GM18858 (cell line): ENCODE data around the gene TAAR1.
A peak's percentile ranks its signal among the peaks of the same experiment; 100 is the strongest.
"Not testable (repeated sequence)": the region's sequence is repeated elsewhere in the genome, so short reads cannot be mapped to it uniquely, and the experiment has no call there.

ENCODE experiments used
- ATAC-seq: cut with Tn5 transposase; IDR thresholded peaks from one replicate; pipeline ENCODE4 v1.9.1; 2021; ENCODE audit not compliant: unreplicated experiment

TAAR1 gene, protein sequence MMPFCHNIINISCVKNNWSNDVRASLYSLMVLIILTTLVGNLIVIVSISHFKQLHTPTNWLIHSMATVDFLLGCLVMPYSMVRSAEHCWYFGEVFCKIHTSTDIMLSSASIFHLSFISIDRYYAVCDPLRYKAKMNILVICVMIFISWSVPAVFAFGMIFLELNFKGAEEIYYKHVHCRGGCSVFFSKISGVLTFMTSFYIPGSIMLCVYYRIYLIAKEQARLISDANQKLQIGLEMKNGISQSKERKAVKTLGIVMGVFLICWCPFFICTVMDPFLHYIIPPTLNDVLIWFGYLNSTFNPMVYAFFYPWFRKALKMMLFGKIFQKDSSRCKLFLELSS

DNA sequence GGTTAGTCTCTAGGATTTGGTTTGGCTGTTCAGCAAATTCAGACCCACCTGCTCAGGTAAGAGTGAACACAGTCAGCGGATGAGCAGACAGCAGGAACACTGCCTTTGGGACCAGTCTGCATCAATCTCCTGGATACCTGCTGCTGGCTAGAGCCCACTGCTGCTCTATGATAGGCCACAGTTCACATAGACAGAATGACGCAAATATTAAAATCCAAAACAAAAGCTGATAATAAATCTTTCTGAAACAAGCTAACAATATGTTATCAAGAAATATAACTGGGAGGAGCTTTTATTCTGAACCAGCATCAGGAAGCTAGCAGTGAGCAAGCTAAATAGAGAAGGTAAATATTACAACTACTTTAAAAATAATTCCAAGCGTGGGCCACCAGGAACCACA, at the start of gene TAAR1:
TSS of gene TAAR1 (minus strand) at position 101 of the 400 bp plus-strand sequence. CDS start 13,179 bp downstream, outside the sequence.
- no peak for ATAC-seq

DNA sequence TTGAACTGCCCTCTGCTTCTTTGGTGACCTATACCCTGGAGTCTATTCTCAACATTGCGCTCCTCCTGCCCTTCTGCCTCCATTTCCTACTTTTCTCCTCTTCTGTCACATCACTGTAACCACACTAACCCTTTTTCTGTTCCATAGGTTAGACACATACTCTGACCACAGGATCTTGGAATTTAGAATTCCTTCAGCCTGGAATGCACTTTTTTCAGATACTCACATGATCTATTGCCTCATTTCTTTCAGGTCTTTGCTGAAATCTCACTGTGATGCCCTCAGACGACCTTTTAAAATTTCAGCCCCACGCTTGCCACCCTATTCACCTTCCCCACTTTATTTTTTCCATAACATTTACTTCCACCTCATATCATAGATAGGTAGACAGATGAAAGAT, 49.8 kb upstream of the TAAR1 start:
- no peak for ATAC-seq

DNA sequence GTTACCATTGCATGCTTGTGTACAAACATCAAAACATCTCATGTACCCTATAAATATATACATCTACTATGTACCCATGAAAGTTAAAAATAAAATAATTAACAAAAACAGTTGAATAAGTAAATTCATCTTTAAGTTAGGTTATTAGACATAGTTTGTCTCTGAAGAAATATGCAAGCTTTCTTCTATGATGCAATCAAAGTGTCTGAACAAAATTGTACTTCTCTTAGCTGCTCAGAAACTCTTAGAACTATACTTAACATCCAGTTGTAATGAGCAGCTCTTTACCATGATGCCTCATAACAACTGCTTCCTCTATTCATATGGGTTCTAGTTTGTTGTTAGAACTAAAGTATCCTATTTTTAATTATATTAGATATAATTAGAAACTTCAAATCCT, 49.0 kb upstream of the TAAR1 start:
- no peak for ATAC-seq

DNA sequence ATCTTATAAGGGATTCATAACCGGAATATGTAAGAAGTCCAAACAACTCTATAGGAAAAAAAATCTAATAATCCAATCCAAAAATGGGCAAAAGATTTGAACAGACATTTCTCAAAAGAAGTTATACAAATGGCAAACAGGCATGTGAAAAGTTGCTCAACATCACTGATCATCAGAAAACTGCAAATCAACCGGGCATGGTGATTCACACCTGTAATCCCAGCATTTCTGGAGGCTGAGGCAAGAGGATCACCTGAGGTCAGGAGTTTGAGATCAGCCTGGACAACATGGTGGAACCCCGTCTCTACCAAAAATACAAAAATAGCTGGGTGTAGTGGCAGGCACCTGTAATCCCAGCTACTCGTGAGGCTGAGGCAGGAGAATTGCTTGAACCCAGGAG, 47.8 kb upstream of the TAAR1 start:
- not testable (repeated sequence) for ATAC-seq

DNA sequence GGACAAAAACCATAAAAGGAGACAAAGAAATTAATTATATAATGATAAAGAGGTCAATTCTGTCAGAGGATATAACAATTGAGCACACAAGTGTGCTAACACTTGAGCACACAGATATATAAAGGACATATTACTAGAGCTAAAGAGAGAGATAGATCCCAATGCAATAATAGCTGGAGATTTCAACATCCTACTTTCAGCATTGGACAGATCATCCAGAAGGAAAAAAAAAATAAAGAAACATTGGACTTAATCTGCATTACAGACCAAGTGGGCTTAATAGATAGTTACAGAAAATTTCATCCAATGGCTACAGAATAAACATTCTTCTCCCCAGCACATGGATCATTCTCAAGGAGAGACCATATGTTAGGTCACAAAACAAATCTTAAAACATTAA, 45.0 kb upstream of the TAAR1 start:
- no peak for ATAC-seq

DNA sequence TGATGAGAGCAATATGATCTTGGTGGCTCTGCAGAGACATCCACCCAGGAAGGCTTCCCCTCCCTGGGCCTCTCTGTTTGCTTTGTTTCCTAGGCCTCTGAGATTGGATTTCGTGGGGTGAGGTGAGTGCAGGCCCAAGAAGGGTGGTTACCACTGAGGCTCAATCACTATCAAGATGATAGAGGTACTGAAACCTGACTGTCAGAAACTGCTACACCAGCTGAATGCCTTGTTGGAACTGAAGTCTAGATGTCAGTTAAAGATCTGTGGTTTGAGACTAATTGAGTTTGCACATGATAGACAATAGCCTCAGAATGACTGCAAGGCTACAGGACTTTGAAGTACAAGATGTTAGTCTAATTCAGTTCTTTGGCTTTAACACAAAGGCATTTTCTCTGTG, 39.6 kb upstream of the TAAR1 start:
- peak; percentile 63 for ATAC-seq

DNA sequence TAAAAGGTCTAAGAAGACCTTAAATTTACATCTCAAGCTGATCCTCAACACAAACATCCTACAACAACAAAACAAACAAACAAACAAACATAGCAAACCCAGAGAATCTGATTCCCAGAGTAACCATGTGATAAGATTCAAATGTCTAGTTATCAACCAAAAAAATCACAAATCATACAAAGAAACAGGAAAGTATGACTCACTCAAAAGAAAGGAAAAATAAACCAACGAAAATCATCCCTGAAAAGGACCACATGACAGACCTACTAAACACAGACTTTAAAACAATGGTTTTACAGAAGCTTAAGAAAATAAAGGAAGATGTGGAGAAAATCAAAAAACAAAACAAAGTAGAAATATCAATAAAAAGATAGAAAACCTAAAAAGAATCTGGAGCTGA, 36.8 kb upstream of the TAAR1 start:
- ATAC-seq = no peak

DNA sequence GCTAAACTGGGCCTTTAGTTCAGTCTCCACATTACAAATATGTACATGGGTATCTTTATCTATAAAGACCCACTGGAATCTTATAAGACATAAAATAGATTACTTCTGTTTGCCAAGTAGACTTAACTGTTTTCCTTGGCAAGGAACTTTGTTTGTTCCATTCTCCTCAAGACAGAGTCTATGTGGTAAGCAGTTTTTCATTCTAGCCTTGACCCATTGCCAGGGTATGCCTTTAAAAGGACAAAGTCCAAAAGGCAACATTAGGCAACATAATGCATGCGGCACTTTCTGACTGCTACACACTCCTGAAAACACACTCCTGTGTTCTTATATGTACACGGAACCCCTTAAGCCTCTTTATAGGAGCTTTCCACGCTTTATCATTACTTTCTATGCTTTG, 34.5 kb upstream of the TAAR1 start:
- ATAC-seq = no peak

DNA sequence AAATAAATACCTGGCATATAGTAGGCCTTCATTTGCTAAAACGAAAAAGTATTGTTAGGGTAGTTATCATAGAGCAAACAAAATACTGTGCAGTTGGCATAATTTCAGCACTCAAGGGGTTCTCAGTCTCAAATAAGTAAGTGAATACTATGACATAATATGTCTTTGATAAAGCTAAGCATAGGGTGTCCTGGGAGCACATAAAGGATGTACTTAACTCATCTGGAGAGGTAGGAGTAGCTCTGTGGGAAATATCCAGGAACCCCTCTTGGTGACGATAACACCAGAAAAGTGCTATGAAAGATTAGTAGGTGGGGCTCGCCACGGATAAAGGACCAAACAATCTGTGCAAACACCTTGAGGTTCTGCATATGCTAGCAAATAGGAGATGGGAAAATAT, 31.7 kb upstream of the TAAR1 start:
- no peak for ATAC-seq

DNA sequence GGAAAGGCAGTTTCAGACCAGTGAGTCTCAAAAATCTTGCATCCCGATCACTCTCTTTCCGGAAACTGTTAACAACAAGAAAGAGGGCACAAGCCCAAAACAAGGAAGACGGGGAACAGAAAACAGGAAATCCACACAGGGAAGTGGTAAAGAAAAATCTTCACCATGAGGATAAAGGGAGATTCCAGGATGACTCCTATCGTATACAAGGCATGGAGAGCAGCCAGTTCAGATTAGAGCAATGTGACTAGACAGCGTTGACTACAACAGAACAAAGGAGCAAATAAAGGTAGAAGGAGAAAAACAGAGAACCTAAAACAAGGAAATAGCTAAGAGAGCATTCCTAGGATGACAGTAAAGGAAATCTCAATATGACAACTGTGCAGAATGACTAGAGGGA, 28.3 kb upstream of the TAAR1 start:
- ATAC-seq = no peak

DNA sequence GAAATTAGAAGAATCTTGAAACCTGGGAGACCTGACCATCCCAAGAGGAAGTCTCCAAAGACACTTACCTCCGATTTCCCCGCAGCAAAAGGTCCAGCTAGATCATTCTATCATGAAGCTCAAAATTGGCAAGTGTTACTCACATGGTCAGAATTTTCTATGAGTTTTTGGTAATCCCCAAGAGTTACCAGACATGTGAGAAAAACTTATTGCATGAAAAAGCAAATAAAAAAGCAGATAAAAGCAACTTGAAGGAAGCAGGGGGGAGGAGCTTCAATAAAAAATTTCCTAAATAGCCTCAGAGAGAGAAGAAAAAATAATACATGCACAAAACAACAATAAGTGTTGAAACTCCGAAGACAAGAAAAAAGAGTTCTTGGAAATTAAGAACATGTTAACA, 27.5 kb upstream of the TAAR1 start:
- no peak for ATAC-seq

DNA sequence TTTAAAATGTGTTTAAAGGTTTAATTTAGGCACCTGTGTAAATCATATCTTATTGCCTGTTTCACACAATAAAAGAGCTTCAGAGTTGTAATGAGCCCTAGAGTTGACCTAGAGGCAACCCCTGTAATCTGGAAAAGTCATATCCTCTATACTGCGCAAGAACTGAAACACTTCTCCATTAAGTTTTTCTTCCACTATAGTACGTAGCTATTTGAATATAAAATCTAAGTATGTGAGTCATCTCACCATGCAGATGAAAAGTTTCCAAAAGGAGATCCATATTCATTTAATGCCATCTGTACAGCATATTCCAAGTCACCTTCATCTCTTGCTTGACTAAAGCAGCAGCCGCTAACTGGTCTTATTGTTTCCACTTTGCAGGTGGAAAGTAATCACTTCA, 26.0 kb upstream of the TAAR1 start:
- ATAC-seq = no peak

DNA sequence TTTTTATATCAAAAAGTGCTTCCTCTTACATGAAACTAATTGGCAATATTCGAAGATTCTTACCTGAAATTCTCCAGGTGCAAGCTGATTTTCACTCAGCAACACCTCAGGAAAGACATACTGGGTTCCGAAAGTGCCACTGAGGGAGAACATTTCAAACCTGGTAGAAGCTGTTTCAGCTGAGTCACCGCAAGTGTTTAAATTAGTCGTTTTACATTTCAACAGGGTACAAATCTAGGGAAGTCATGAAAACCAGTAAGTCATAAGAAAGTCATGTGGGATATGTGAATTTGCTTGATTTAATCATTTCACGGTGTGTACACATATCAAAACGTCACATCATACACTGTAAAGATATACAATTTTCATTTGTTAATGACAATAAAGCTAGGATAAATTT, 25.3 kb upstream of the TAAR1 start:
- no peak for ATAC-seq

DNA sequence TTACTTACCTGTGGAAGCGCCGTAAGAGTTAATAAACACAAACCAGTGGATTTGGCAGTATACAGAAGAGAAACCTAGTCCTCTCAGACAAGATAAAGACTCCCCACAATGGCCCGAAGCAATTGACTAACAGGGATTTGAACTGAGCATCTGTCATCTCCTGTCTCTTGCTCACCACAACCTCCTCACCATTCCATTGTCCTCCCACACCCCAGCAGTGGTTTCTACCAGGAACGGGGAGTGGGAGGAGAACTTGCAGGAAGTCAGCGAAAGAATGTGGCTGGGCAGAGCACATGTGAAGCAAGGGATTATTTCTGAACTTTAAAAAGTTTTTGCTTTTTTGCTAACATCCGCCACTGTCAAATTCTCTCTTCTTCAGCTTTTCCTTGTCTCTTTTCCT, 24.6 kb upstream of the TAAR1 start:
- ATAC-seq = no peak

DNA sequence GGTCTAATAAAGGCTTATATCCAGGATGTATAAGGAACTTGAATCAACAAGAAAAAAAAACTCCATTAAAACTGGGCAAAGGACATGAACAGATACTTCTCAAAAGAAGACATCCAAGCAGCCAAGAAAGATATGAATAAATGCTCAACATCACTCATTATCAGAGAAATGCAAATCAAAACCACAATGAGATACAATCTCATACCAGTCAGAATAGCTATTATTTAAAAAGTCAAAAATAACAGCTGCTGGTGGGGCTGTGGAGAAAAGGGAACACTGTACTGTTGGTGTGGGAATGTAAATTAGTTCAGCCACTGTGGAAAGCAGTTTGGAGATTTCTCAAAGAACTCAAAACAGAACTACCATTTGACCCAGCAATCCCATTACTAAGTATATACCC, 20.1 kb upstream of the TAAR1 start:
- peak; percentile 57 for ATAC-seq

DNA sequence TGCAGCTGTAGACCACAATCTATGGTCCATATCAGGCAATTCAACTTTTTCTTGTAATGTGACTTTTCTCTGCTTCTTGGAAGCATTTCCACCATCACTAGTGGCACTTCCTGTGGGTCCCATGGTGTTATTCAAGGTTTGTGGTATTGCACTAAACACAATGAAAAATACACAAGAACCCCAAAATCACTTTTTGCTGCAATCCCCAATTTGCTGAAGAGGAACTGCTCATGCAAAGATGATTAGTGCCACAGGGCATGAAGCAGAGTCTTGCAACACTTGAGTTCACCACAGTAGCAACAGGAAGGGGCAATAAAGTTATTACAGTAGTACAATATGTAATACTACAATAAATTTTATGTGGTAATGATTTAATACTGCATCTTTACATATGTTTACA, 16.8 kb upstream of the TAAR1 start:
- no peak for ATAC-seq

DNA sequence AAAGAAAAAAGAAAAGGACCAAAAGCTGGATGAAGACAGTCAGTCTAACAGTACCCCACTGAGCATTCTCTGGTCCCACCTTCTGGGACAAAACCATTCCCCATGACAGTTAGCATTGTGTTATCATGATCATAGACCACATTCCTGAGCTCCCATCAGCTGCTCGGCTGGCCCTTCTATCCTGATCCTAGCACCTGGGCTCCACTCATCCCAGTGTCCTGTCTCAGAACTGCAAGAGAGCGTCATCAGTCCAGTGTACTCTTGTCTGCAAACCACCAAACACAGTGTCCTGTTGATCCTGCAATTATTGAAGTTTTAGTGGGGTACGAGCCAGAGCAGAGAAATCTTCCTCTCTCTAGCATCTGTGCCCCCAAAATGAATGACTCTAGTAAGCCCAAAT, 16.0 kb upstream of the TAAR1 start:
- ATAC-seq = no peak

DNA sequence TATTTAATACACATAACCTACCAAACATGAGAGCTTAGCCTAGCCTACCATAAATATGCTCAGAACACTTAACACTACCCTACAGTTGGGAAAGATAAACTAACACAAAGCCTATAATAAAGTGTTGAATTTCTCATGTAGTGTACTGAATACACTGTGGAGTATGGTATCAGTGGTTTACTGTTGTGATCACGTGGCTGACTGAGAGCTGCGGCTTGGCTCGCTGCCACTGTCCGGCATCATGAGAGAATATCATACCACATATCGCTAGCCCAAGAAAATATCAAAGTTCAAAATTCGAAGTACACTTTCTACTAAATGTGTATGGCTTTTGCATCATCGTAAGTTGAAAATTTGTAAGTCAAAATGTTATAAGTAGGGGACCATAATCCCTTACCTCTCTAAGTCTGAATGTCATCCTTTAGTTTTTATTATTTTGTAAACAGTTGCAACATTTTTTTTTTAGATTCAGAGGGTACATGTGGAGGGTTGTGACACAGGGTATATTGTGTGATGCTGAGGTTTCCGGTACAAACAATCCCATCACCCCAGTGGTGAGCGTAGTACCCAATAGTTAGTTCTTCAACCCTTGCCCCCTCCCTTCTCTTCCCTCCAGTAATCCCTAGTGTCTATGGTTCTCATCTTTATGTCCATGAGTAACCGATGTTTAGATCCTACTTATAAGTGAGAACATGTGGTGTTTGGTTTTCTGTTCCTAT, 14.6 kb upstream of the TAAR1 start:
- no peak for ATAC-seq

DNA sequence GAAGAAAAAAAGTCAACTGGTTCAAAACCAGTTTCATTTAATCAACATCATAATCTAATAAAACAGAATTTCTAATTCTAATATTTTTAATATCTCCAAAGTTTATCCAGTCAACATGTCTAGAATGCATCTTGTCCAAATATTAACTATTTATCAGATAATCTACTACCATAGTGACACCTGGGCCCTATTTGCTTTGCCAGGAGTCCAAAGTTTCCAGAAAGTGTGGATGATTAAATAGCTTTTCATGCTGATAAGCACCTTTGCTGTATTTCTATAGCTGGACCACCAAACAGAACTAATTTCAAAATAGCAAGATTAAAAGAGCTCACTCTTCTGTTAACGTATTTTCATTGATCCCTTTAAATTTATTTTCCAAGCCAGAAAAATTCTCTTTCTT, 12.3 kb upstream of the TAAR1 start:
- no peak for ATAC-seq

DNA sequence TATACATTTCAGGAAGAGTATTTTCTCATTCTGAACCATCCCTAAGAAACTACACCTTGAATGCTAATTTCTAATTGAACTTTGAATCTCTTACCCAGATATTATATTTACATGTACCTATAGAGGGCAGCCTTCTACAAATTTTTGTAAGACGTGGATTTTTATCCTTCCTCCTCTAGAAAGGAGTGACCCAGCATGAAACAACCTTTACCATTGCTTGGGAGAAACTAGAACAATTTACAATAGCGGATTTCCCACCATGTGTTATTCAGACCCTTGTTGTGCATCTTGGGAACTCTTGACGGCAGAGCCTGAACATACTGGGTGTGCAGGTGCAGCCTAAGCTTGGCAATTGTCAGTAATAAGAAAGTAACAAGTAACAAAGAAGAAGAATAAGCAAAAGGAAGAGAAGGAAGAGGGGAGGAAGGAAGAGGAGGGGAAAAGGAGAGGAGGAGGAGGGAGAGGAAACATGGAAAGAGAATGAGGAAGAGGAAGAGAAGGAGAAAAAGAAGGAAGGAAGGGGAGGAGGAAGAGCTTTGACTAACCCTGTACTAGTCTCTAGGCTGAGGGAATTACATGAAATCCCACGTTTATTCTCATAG, 10.8 kb upstream of the TAAR1 start:
- no peak for ATAC-seq

DNA sequence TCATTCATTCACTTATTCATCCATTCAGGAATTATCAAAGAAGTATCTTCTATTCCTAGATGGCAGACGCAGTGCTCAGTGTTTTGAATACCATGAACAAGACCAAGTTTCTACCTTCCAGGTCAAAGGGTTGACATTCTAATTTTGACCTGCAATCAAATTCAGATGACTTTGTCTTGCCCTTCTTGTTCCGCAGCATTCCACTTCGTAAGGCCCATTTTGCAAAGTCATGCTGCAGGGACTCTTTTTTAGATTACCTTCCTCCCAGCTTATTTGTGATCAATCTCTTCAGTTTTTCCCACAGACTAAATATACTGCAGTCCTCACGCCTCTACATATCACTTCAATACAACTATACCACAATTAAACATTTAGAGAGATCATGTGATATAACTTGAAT, 7.1 kb upstream of the TAAR1 start:
- ATAC-seq = no peak

DNA sequence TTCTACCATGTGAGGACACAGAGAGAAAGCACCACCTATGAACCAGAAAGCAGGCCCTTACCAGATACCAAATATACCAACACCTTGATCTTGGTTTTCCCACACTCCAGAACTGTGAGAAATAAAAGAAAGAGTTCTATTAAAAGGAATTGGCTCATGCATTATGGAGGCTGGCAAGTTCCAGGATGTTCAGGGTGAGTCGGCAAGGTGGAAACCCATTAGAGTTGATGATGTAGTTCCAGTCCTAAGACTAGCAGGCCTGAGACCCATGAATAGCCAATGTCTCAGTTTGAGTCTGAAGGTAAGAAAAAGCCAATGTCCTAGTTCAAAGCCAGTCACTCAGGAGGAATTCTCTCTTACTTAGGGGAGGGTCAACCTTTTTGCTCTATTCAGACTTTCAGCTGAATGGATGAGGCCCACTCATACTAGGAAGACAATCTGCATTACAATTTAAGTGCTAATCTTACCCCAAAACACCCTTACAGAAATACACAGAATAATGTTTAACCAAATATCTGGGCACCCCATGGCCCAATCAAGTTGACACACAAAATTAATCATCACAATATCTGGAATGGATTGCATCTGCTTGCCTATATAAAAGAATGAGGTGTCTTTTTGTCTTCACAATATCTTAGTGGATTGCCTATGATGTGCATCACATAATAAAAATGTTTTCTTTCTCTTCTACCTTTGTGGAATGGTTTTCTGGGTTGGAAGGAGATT, 5.5 kb upstream of the TAAR1 start:
- ATAC-seq = no peak
